NCI-H1105 treated with DMSO at 0.1 percent for 48 hours (cell line): ENCODE results near the gene PKNOX1.
"Not testable (repeated sequence)": the region's sequence is repeated elsewhere in the genome, so short reads cannot be mapped to it uniquely, and the experiment has no call there.

Experiments
- DNase-seq: peaks from one replicate; lab custom pipeline; 2025; lab: John Stamatoyannopoulos, UW

The PKNOX1 gene

GRCh38 chr21:43053112-43053511, 78.8 kb downstream of the PKNOX1 start:
- DNase-seq = not testable (repeated sequence)

DNA sequence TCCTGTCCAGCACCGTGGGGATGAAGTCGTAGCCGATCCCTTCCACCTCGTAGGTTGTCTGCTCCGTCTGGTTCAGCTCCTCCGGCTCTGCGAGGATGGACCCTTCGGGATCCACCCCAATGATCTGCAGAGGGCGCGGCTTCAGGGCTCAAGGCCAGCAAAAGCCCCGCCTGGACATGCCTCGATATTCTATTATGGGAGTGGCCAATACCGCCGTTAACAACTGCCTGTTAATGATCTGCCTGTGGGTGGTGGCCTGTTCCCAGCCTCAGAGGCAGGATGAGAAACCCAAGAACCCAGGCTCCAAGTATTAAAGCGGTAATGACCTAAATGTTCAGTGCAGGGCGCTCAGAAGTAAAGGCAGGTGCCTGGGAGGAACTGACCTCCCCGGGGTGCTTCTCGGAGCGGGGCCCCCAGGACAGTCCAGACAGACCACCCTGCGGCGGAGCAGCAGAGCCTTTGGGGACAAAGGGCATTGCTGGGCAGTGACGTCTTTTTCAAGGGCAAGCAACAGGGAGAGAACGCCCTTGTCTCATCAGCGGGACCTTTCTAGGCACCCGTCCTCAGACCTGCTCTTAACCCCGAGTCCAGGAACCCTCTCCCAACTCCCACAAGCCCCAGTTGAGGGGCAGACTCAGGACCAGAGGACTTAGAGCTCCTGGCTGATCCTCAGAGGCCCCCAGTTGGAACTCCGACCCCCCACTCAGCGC, 88.7 kb downstream of the PKNOX1 start:
- DNase-seq = not testable (repeated sequence)

DNA sequence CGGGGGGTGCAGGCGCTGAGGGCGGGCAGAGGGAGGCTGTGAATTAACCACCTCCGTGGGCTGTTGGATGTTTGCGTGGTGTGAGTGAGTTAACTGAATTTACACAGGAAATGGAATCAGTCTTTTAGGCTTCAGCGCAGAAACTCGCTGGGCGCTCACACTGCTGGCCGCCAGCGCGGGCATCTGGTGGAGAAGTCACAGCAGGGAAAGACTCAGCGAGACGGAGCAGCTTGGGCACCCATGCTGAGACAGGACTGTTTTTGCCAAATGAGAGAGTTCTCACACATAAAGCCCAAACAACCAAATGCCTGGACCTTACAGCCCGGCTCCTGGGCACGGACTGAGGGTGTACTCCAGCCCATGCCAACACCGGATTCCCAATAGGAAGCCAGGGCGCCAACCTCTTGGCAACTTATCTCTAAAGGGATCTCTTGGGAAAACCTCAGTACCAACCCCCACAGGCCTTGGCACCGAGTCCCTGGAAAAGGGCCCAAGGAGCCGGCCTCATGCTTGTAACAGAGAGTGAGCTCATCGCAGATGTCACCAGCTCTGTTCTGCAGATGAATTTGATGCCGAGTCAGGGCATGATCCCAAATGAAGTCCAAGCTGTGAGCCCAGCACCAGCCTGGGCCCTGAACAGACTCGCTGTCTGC, 90.0 kb downstream of the PKNOX1 start:
- DNase-seq = not testable (repeated sequence)

DNA sequence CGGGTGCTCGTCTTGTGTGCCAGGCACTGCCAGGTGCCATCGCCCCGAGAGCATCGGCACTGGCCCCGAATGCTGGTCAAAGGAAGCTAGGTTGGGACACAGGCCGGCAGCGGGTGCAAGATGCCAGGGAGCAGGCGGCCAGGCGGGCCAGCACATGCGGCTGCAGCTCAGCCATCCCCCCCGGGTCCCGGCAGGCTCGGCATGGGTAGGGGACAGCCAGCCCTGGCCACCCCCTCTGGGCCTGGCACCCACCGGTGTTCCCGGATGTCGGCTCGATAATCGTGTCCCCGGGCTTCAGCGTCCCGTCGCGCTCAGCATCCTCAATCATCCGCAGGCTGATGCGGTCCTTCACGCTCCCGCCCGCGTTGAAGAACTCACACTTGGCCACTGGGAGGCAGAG, 91.6 kb downstream of the PKNOX1 start:
- DNase-seq = not testable (repeated sequence)

DNA sequence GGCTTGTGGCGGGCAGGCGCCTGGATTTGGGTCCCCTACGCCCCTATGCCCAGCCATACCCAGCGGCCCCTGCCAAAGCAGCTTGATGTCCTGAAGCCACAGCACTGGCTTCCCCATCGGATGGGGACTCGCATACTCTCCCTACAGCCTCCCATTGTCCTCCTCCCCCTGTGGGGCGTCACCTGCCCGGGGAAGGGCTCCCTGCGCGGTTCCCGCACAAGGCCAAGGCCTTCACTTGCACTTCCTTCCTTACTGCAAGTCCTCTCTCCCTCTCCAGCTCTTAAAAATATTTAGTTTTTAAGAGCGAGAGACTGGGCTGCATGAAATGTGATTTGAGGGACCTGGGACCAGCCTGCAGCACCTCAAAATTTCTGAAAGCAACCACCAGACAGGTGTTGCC, 92.3 kb downstream of the PKNOX1 start:
- not testable (repeated sequence) for DNase-seq

DNA sequence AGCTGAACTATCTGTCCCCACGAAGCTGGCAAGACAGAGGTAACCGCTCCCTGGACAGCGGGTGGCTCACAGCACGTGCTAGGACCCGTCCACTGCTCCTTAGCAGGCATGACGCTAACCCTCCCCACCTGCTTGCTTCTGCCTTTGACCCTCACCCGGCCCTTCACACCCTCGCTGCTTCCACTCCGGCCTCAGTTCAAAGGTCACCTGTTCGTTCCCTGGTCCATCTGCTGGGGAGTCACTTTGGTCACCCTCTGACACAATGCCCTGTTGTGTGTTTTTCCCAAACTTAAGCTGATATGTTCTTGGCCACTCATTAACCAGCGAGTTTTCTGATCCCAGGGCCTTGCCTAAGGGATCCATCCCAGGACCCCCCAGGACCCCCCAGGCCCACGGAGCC, 93.7 kb downstream of the PKNOX1 start:
- not testable (repeated sequence) for DNase-seq

GRCh38 chr21:43069682-43070081, 95.3 kb downstream of the PKNOX1 start:
- not testable (repeated sequence) for DNase-seq

DNA sequence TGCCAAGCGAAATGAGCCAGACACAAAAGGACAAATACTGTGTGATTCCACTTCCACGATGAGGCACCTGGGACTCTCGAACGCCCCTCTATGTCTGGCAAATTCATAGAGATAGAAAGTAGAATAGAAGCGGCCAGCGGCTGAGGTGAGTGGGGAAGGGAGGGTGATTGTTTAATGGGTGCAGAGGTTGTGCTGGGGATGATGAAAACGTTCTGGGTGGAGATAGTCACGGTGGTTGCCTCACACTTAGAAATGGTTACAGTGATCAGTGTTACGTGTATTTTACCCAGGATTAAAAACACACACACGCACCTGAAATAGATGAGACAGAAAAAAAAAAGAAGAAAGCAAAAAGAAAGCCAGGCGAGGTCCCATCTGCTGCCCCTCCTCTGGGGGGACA, 98.4 kb downstream of the PKNOX1 start:
- DNase-seq = not testable (repeated sequence)

- not testable (repeated sequence) for DNase-seq
These were observed 100.2 kb downstream of the PKNOX1 start for GRCh38 chr21:43074401-43075169.

GRCh38 chr21:43075170-43076022, 101.0 kb downstream of the PKNOX1 start, which contains the start of gene CBS:
Gene CBS, minus strand, starts transcription at chr21:43075835. Its CDS starts 3,642 bp downstream, at chr21:43072193.
- DNase-seq = not testable (repeated sequence)

DNA sequence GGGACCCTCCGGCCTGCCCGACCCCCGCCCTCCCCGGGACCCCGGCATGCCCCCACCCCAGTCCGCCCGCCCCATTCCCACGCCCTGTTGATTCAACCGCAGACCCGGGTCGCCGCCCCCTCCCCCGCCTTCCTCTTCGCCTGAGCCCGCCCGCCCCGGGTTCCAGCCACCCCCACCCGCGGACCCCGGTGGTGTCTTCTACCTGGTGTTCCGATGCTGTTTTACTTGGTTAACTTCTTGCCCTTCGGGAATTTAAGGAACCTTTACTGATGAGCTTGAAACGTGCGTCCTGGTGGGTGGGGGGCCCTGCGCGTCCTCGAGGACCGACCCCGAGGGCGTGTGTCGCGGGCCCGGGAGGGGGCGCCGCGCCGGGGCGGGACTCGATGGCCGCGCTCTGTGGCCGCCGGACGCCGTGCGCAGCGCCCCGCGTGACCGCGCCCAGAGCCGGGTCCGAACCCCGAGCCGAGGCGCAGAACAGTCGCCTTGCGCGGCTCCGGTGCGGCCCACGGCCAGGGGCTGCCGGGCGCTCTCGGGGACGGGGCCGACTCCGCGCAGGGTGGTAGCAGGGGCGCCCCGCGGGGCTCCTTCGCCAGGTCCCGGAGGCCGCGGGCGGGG, 101.8 kb downstream of the PKNOX1 start:
- not testable (repeated sequence) for DNase-seq

DNA sequence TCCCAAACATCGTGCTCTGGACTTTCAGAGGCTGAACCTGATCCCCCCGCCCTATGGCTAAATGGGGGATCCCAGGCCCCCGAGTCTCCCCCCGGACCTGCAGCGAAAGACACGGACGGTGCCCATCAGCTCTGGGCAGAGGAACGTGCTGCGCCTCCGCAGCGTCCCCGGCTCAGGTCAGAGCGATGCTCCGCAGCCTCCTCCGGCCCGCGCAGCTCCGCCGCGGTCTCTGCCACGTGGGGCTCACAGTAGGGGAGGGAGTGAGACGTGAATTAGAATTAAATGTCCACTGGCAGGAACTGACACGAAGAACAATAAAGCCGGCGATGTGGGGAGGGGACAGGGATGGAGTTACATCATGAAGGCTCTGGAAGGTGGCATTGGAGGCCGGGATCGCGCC, 102.3 kb downstream of the PKNOX1 start:
- DNase-seq = not testable (repeated sequence)

- DNase-seq = not testable (repeated sequence)
These were observed 108.4 kb downstream of the PKNOX1 start for GRCh38 chr21:43082587-43083300.
